RCC 7860 (cell line): Measurements from ENCODE around the gene PKD1L1.

ENCODE experiments used
- DNase-seq: peaks from one replicate; pipeline ENCODE4 v3.0.0-alpha.2; 2015; ENCODE audit warnings: low spot score
- FAIRE-seq: peaks from 2 replicates; lab custom pipeline; 2012; peaks lifted over from hg19 to GRCh38; lab: Jason Lieb, UNC

Gene PKD1L1

GRCh38 chr7:47907981-47908616 is 40.2 kb downstream of the PKD1L1 start:
- FAIRE-seq: no peak

GRCh38 chr7:47906883-47907282 is 41.4 kb downstream of the PKD1L1 start:
- DNase-seq (no peak), FAIRE-seq (no peak)

More at GRCh38 chr7:47907981-47908616, 40.2 kb downstream of the PKD1L1 start:
- DNase-seq: no peak

GRCh38 chr7:47905076-47905920 is 43.0 kb downstream of the PKD1L1 start:
- FAIRE-seq (no peak), DNase-seq (no peak)

GRCh38 chr7:47902013-47902412 is 46.3 kb downstream of the PKD1L1 start:
- DNase-seq: no peak
- no peak for FAIRE-seq

GRCh38 chr7:47901542-47901941 is 46.7 kb downstream of the PKD1L1 start:
- FAIRE-seq: peak; percentile 82
- DNase-seq: peak; percentile 47

- FAIRE-seq: no peak
Measured at GRCh38 chr7:47897831-47898230, 50.4 kb downstream of the PKD1L1 start.

GRCh38 chr7:47896809-47897423 is 51.4 kb downstream of the PKD1L1 start:
- FAIRE-seq: no peak

More at GRCh38 chr7:47897831-47898230, 50.4 kb downstream of the PKD1L1 start:
- no peak for DNase-seq

GRCh38 chr7:47895026-47895425 is 53.2 kb downstream of the PKD1L1 start:
- DNase-seq (no peak), FAIRE-seq (no peak)

More at GRCh38 chr7:47896809-47897423, 51.4 kb downstream of the PKD1L1 start:
- no peak for DNase-seq

GRCh38 chr7:47893721-47894365 is 54.4 kb downstream of the PKD1L1 start:
- FAIRE-seq (no peak), DNase-seq (no peak)

GRCh38 chr7:47893238-47893637 is 55.0 kb downstream of the PKD1L1 start:
- no peak for DNase-seq

GRCh38 chr7:47890606-47891005 is 57.7 kb downstream of the PKD1L1 start:
- FAIRE-seq: no peak
- DNase-seq: no peak

More at GRCh38 chr7:47893238-47893637, 55.0 kb downstream of the PKD1L1 start:
- no peak for FAIRE-seq

GRCh38 chr7:47890125-47890524 is 58.1 kb downstream of the PKD1L1 start:
- FAIRE-seq (no peak), DNase-seq (no peak)

GRCh38 chr7:47889723-47890122 is 58.5 kb downstream of the PKD1L1 start:
- FAIRE-seq: no peak

GRCh38 chr7:47888371-47889265 is 59.6 kb downstream of the PKD1L1 start:
- DNase-seq: no peak
- FAIRE-seq: no peak

More at GRCh38 chr7:47889723-47890122, 58.5 kb downstream of the PKD1L1 start:
- no peak for DNase-seq

- DNase-seq: no peak
- FAIRE-seq: no peak
Measured at GRCh38 chr7:47887016-47887640, 61.1 kb downstream of the PKD1L1 start.

GRCh38 chr7:47885987-47886811 is 62.1 kb downstream of the PKD1L1 start:
- FAIRE-seq: no peak

GRCh38 chr7:47885309-47885986 is 62.8 kb downstream of the PKD1L1 start:
- FAIRE-seq: no peak

More at GRCh38 chr7:47885987-47886811, 62.1 kb downstream of the PKD1L1 start:
- no peak for DNase-seq

GRCh38 chr7:47884675-47885074 is 63.6 kb downstream of the PKD1L1 start:
- FAIRE-seq (no peak), DNase-seq (no peak)

More at GRCh38 chr7:47885309-47885986, 62.8 kb downstream of the PKD1L1 start:
- no peak for DNase-seq
